HCT116 (cell line): Measurements from ENCODE around the gene SLC36A2. TPM values are rescaled to one million over a fixed set of nuclear protein-coding genes. Genes with fewer than 3 reads are reported as not detected.

Source experiments
- ATAC-seq: fragments of 200-7000 bp; cut with Tn5 transposase; 2 replicates; pipeline ENCODE4 v1.9.1; 2020; ENCODE audit warnings: mild to moderate bottlenecking, moderate library complexity
- BruUV-seq: library from RNA; stranded (reverse); fragments of 400-500 nt; replicated peaks from 2 replicates; lab custom pipeline; 2021; lab: Mats Ljungman, UMichigan
- CTCF ChIA-PET: fragments of 300-600 bp; sonication (Branson Sonifier 250); formaldehyde crosslinking; loops from one replicate; lab custom pipeline; 2021; ENCODE audit warnings: antibody characterized with exemption; lab: Charles Lee
- POLR2A ChIA-PET: fragments of 300-600, 350-600 bp; sonication (Branson Sonifier 250); formaldehyde crosslinking; loops from one replicate; lab custom pipeline; 2021; ENCODE audit warnings: antibody characterized with exemption; lab: Charles Lee
- RAD21 ChIA-PET, 2 experiments: fragments of 300-600 bp; sonication (Branson Sonifier 250); formaldehyde crosslinking; loops; one replicate each; lab custom pipeline; 2023; ENCODE audit warnings: low total read pairs in 2 of 2; ENCODE audit not compliant: uncharacterized antibody in 2 of 2, unreplicated experiment in 2 of 2, low non-redundant PET in 1 of 2; lab: Charles Lee
- DNase-seq: peaks from one replicate; pipeline ENCODE4 v3.0.0-alpha.2; 2010; ENCODE audit warnings: low read depth, low spot score
- H2AFZ ChIP-seq: fragments of 200-600 bp; shearing (Covaris generic), sonication (generic); 2 replicates; pipeline ENCODE4 v1.6.1; 2017; ENCODE audit warnings: low read depth, mixed run types, mixed read lengths, antibody characterized with exemption, low read length; ENCODE audit not compliant: poor library complexity, severe bottlenecking
- H3K27ac ChIP-seq: 2 replicates; pipeline ENCODE4 v1.5.1; 2012; ENCODE audit warnings: low read depth, low read length
- H3K27me3 ChIP-seq: fragments of 200-600 bp; sonication (generic); 2 replicates; pipeline ENCODE4 v1.6.1; 2016; ENCODE audit warnings: mixed run types, low read length, mixed read lengths; ENCODE audit not compliant: insufficient read depth
- H3K36me3 ChIP-seq, 2 experiments: fragments of 200-500 bp in 1 of 2; fragments of 200-600 bp in 1 of 2; sonication (Bioruptor generic) in 1 of 2; sonication (generic) in 1 of 2; 2 replicates each; pipeline versions ENCODE4 v1.5.1 to v1.6.1; 2014 to 2016; ENCODE audit warnings: low read length in 2 of 2, inconsistent platforms in 1 of 2, mixed read lengths in 1 of 2, mixed run types in 1 of 2; ENCODE audit not compliant: insufficient read depth in 2 of 2, control insufficient read depth in 1 of 2
- H3K4me1 ChIP-seq, 2 experiments: fragments of 200-600 bp in 1 of 2; sonication (generic) in 1 of 2; 2 replicates each; pipeline versions ENCODE4 v1.5.1 to v1.6.1; 2012 to 2017; ENCODE audit warnings: low read length in 2 of 2, inconsistent platforms in 1 of 2, mild to moderate bottlenecking in 1 of 2, mixed read lengths in 1 of 2, mixed run types in 1 of 2, moderate library complexity in 1 of 2; ENCODE audit not compliant: insufficient read depth in 2 of 2, control insufficient read depth in 1 of 2
- H3K4me2 ChIP-seq: fragments of 200-600 bp; sonication (generic); 2 replicates; pipeline ENCODE4 v1.6.1; 2017; ENCODE audit warnings: mixed run types, low read length, mixed read lengths
- H3K4me3 ChIP-seq, 2 experiments: fragments of 200-600 bp in 1 of 2; sonication (generic) in 1 of 2; replicated peaks in 1 of 2; 2 replicates each; pipeline ENCODE4 v1.5.1; 2011 to 2016; ENCODE audit warnings: low read length in 2 of 2, control low read depth in 1 of 2, low read depth in 1 of 2, mild to moderate bottlenecking in 1 of 2, mixed read lengths in 1 of 2, mixed run types in 1 of 2
- H3K79me2 ChIP-seq: fragments of 200-600 bp; sonication (generic); 2 replicates; pipeline ENCODE4 v1.6.1; 2017; ENCODE audit warnings: mild to moderate bottlenecking, mixed run types, low read length, moderate library complexity, mixed read lengths; ENCODE audit not compliant: insufficient read depth
- H3K9ac ChIP-seq: fragments of 200-600 bp; sonication (generic); 2 replicates; pipeline ENCODE4 v1.6.1; 2016; ENCODE audit warnings: low read length, mixed read lengths
- H3K9me2 ChIP-seq: fragments of 200-600 bp; sonication (generic), shearing (Covaris generic); 2 replicates; pipeline ENCODE4 v1.6.1; 2017; ENCODE audit warnings: mixed run types, mild to moderate bottlenecking, moderate library complexity; ENCODE audit not compliant: insufficient read depth
- H3K9me3 ChIP-seq, 2 experiments: fragments of 200-500 bp in 1 of 2; fragments of 200-600 bp in 1 of 2; sonication (Bioruptor generic) in 1 of 2; sonication (generic) in 1 of 2; 2 replicates each; pipeline ENCODE4 v1.6.1; 2014 to 2017; ENCODE audit warnings: low read length in 2 of 2, mixed read lengths in 2 of 2, inconsistent platforms in 1 of 2, low read depth in 1 of 2, mild to moderate bottlenecking in 1 of 2, mixed run types in 1 of 2, moderate library complexity in 1 of 2; ENCODE audit not compliant: control insufficient read depth in 1 of 2, insufficient read depth in 1 of 2
- H4K20me1 ChIP-seq: fragments of 200-600 bp; sonication (generic), shearing (Covaris generic); 2 replicates; pipeline ENCODE4 v1.6.1; 2017; ENCODE audit warnings: mixed run types, mild to moderate bottlenecking, moderate library complexity; ENCODE audit not compliant: insufficient read depth
- CEBPB ChIP-seq: IDR thresholded peaks from 2 replicates; pipeline ENCODE4 v1.6.1; 2012; ENCODE audit warnings: low read depth
- CTCF ChIP-seq, 3 experiments: fragments of 200-600 bp in 1 of 3; sonication (generic) in 1 of 3; IDR thresholded peaks in 2 of 3; conservative IDR thresholded peaks in 1 of 3; 2 replicates each; pipeline ENCODE4 v1.5.1; 2012 to 2017; ENCODE audit warnings: low read depth in 2 of 3, low read length in 2 of 3, antibody characterized with exemption in 1 of 3, borderline replicate concordance in 1 of 3, control low read depth in 1 of 3, mild to moderate bottlenecking in 1 of 3, mixed read lengths in 1 of 3, mixed run types in 1 of 3, moderate library complexity in 1 of 3; ENCODE audit not compliant: insufficient read depth in 1 of 3
- ELF1 ChIP-seq: IDR thresholded peaks from 2 replicates; pipeline ENCODE4 v1.6.1; 2012; ENCODE audit warnings: low read depth, borderline replicate concordance
- EZH2 ChIP-seq: fragments of 200-600 bp; sonication (generic); IDR thresholded peaks from 2 replicates; pipeline ENCODE4 v1.6.1; 2017; ENCODE audit warnings: antibody characterized with exemption, mixed run types
- POLR2A ChIP-seq: IDR thresholded peaks from 2 replicates; pipeline ENCODE4 v1.7.0; 2011; ENCODE audit warnings: borderline replicate concordance; ENCODE audit not compliant: insufficient read depth, insufficient read length; ENCODE audit errors: extremely low read depth
- RAD21 ChIP-seq: IDR thresholded peaks from 2 replicates; pipeline ENCODE4 v1.6.1; 2012; ENCODE audit warnings: low read depth, mild to moderate bottlenecking
- SRF ChIP-seq: IDR thresholded peaks from 2 replicates; pipeline ENCODE4 v1.6.1; 2012; ENCODE audit warnings: low read depth
- ZNF274 ChIP-seq: fragments of 200-500 bp; sonication (Bioruptor generic); IDR thresholded peaks from 2 replicates; pipeline ENCODE4 v1.6.1; 2014; ENCODE audit warnings: mild to moderate bottlenecking, low read depth, low read length, inconsistent platforms
- intact Hi-C: fragments of 100-400 bp; cut with micrococcal nuclease; formaldehyde crosslinking; loops from 2 replicates; pipeline ENCODE4 v1.10.0; 2022
- total RNA-seq: library from RNA; stranded (reverse); gene quantifications from one replicate; pipeline ENCODE4 v1.2.1, GENCODE V29; 2021; ENCODE audit not compliant: unreplicated experiment

SLC36A2 gene
- total RNA-seq, 1 experiment from 2014 or later: not detected

GRCh38 chr5:151295138-151295537, 52.2 kb downstream of the SLC36A2 start (continued):
- TF ChIP-seq EZH2: no peak

- ChIA-PET POLR2A (no interaction called here), RAD21 (no interaction called here), CTCF (no interaction called here)
- no peaks in the 10 kb centered on the region for H3K36me3 ChIP-seq
- intact Hi-C loops: no loop called here
- H3K9me3 ChIP-seq: no peaks in the 10 kb centered on the region
- H3K9me2 ChIP-seq: no peaks in the 10 kb centered on the region
- H2AFZ ChIP-seq: no peak overlapping the region
- no peak overlapping the region for H3K4me2 ChIP-seq
- no TSS peak for BruUV-seq
- no peak for TF ChIP-seq CTCF (IDR thresholded peaks at IDR 0.05 in 2 of 3, conservative IDR thresholded peaks at IDR 0.05 in 1 of 3; ENCODE audit: borderline replicate concordance in 1 of 3, insufficient read depth in 1 of 3, low read depth in 2 of 3, low read length in 2 of 3)
- TF ChIP-seq ELF1: no peak
- no peak for TF ChIP-seq ZNF274
- TF ChIP-seq CEBPB: no peak
- no peak for TF ChIP-seq POLR2A
- TF ChIP-seq RAD21: no peak
- TF ChIP-seq SRF: no peak
- no peak overlapping the region for H3K4me3 ChIP-seq
- peaks cover 1 to 9% of the 10 kb centered on the region in 2 experiments; a peak in 2 of 4 replicates for H3K4me1 ChIP-seq
- no peak overlapping the region for H3K9ac ChIP-seq
- no peaks in the 10 kb centered on the region for H4K20me1 ChIP-seq
- H3K79me2 ChIP-seq: no peaks in the 10 kb centered on the region
- H3K27me3 ChIP-seq: no peaks in the 10 kb centered on the region
- H3K27ac ChIP-seq: no peak overlapping the region
- ATAC-seq: no peak
- DNase-seq: no peak
Observed at GRCh38 chr5:151293624-151294023, 53.7 kb downstream of the SLC36A2 start.
